SKM-1 (cell line): Measurements from ENCODE around the gene NFIA.

Source experiments
- DNase-seq: peaks from one replicate; lab custom pipeline; 2025; ENCODE audit not compliant: unreplicated experiment; lab: John Stamatoyannopoulos, UW

The NFIA gene

DNA sequence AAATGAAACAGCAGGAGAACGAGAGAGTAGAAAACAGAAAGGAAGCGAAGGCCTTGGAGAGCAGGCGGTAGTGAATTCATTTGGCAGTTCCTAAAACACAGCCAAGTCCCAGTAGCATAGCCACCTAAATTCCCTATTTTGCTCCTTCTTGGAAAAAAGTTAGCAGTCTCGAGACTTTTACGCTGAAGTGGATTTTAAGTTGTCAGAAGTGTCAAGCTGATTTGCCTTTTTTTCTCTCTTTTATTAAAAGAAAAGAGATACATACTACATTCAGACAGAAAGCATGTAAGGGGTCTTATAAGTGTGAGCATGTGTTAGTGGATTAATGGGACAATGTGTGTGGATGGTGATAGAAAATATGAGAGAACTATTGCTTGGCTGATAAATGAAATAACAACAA is 19.2 kb downstream of the NFIA start:
- no peak for DNase-seq

DNA sequence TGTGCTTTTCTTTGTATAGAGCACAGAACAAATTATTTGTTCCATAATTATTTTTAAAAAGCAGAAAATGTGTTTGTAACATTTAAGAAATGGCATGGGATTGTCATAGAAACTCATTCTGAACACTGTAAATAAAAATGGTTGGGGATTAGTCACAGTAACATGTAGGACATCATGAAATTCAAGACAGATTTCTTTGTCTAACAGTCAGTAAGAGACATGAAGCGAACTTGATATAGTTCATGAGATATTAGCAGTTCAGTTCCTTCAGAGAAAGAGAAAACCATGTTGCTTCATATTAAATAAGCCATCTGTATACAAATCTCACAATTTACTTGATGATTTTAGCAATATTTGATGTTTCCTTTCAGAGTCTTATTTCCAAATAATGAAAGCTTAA is 19.7 kb downstream of the NFIA start:
- no peak for DNase-seq

DNA sequence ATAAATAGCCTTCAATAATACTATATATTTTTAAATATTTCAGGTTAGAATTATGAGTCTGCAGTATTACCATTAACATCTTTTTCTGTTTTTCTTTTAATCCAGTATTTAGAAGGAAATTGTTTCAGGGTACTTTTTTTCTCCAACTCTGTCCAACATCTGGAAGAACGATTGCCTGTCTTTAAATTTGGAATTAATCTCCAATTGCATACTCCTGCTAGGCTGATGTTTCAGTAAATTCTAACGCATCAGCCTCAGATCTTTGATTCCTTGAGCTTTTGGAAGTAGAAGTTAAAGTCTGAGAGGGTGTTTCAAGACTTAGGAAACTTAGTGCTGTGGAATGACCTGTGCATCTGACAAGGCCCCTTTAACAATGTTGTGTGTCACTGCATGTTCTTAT is 20.3 kb downstream of the NFIA start:
- DNase-seq, result no peak

DNA sequence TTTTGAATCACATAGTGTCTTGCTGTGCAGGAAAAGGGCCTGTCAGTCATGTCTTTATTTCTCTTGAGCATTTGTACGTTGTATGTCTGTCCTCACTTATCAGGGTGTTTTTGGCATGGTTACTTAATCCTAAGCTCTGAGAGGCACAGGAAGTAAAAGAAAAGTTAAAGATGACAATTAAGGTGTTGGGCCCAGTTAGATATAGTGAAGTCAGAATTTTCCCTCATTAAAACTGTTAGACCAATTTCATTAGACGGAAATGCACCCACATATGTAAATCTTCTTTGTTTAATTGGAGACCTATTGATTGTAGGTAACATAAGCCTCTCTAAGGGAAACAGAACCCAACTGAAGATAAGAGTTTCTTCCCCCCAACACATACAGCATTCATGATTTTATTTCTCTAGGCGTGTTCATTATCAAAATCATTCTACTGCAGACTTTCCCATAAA is 21.9 kb downstream of the NFIA start:
- no peak for DNase-seq

DNA sequence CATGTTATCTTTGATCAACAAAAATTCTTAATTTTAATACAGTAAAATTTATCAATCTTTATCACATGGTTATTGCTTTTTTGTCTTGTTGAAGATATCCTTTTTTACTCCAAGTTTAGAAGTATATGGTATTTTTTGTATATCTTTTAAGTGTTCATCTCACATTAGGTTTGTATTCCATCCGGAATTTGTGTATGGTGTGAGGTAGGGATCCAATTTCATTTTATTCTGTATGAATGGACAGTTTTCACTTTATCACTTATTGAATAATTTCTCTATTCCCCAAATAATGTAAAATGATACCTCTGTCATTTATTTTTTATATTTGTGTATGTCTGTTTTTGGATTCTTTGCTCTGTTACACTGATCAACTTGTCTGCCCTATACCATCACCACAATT is 25.3 kb downstream of the NFIA start:
- no peak for DNase-seq

DNA sequence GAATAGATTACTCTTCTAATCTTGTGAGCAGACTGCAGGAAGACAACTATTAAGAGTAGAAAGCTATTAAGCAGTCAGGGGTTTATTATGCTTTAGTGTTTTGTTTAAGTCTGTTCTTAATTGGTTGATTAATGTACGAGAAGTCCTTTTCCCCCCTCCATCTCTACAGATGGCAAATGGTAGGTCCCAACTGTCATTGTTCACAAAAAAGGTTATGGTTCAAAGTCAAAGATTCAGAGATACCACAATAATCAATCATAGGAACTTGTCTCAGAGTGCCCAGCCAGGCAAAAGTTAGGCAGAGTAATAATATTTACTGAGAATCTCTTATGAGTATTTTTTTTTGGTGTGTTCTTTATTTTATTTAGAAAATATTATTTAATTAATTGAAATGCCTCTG is 26.8 kb downstream of the NFIA start:
- no peak for DNase-seq

DNA sequence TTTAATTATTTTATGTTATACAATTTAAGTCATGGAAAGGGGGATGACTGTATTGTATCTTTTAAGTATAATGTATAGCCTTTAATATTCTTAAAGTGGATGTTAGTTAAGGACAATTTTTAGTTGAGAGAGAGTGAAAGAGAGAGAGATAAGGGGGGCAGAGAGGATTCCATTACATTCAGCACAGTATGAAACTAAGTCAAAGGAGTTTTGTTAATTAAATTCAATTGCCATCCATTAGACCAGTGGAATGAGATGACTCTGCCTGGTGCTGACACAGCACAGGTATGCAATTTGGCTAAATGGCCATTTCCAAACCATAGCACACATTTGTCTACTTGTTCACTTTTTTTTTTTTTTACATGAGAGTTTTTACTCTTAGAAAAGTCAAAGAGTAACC is 27.5 kb downstream of the NFIA start:
- DNase-seq, result no peak

DNA sequence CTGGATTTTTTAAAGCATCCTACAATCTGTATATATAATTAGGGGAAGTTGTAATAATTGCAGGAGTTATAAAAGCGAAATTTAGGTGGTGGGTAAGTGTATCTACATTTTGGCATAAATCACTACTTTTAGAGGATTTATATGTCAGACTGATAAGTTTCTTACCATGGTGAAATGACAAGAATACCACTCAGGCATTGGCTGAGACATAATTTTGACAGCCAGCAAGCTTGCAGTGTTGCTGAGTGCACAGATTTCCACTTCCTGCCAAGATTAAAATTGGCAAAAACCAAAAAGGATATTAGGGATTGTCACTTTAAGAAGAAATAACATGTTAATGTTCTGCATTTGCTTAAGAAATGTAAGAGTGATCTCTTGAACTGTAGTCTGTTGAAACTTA is 28.2 kb downstream of the NFIA start:
- DNase-seq, result no peak

DNA sequence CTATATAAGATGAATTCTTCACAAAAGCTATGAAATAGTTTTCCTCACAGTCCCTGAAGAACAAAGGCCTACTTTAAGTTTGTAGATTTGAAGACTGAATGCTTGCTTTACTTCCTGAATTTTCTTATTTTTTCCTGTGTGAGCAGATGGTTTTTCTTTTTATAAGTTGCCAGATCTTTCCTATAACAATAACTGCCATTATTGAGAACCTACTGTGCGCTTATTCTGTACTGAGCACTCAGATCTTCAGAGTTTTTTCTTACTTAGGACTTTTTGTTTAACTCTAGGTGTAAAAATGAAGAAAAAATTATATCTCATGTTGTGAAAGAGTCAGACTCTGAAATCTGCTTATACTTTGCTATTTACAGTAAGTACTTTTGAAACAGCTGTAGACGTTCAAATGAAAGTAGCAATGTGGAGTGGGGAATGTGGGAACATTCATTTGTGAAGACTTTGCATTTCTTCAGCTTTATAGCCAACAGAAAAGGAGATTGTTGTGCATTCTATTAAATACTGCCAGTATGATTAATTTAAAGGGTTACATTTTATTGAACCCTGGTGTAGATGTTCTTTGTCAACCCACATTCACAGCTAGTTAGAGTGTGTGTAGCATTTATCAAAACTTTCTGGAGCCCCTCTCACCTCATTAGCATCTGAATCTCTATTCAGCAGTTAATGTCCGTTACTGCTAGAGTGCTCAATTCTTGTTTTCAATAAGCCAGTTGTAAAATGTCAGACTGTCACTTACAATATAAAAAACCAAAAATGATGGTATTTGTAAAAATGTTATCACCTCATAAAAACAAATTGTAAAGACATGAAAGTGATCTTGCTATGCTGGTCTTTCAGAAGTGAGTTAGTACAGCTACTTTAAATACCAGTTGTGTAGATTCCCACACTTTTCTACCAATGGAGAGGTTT is 29.0 kb downstream of the NFIA start:
- no peak for DNase-seq

DNA sequence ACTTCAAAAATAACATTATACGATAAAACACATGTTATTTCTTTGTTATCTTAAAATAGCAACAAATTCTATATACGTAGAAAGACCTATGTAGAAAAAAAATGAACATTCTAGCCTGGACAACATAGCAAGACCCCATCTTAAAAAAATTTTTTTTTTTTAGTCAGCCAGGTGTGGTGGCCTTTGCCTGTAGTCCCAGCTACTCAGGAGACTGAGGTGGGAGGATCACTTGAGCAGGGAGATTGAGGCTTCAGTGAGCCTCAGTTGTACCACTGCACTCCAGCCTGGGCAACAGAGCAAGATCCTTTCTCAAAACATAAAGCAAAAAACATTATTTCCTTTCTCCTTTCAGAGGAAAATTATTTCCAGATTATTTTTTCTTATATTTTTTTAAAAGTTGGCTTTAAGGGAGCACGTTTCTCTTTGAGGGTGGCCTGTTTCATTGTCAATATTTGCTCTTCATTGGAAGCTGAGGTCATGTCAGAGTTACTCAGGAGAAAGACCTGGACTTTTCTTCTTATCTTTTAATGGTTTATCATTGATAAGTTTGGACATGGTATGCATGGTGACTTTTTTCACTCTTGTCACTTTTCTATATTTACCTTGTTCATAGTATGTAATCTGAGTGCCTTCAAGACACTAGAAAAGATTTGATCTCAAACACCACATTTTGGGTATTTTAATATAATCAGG is 32.0 kb downstream of the NFIA start:
- DNase-seq, result no peak

DNA sequence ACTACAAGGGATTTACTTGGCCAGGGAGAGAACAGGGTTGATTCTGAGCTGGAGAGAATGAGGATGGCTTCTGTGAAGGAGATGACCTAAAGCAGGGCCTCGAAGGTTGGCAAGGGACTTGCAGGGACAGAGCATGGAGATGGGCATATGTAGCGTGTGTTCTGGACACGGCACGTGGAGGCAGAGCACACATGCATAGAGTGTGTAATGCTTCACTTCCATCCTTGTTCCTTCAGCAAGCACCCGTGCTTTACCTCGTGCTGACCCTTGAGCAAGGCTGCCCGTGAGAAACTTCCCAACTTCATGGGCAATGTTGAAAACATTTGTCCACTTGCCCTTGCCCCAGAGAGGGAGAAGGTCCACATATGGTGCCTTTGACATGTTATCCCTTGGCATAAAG is 33.1 kb downstream of the NFIA start:
- DNase-seq, result no peak

DNA sequence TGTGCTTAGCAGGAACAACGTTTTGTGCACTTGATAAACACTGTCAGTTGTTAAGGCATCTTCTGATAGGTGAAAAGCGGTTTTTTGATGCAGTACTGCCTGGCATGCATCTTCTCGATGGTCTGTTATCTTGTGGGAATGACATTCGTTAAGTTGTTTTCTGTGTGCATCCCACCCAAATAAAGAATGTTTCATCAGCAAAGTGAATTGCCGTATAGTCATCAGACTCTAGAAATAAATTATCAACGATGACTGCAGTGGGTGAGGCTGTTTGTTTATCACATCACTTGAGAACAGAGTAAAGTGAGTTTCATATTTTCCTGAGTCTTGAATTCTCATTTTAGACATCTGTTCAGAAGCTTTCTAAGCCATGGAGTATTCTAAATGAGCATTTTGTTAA is 34.1 kb downstream of the NFIA start:
- no peak for DNase-seq

DNA sequence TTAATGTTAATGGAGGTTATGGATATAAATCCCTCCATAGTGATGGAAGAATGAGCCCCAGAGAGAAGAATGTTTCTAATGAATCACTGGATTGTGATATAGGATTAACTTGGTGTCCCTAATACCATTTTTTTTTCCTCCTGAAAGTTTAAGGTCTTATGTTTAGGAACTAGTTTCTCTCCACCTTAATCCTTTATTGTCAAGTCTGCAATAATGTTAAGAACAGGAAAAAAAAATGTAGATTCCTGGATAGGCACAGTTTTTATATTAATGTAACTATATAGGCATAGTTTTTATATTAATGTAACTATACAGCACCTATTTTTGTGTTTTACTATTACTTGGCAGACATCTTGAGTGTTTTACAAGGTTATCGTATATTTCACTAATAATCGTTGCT is 34.9 kb downstream of the NFIA start:
- no peak for DNase-seq

DNA sequence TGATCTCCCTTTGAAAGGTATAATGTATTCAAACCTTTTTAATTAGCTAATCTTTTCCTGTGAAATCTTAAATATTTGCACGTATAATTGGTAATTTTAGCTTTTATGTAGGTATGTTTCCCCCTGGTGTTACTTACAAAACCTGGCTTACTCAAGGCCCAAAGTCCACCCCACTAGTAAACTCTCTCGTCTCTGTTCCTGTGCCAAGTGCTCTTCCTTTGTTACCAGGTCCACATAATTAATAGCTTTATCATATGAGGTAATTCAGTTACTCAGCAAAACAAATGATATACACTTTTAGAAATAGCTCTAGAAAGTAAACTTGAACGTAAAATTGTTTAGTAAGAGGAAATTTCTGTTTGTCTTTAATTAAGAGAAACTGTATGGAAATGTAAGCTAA is 36.7 kb downstream of the NFIA start:
- no peak for DNase-seq

DNA sequence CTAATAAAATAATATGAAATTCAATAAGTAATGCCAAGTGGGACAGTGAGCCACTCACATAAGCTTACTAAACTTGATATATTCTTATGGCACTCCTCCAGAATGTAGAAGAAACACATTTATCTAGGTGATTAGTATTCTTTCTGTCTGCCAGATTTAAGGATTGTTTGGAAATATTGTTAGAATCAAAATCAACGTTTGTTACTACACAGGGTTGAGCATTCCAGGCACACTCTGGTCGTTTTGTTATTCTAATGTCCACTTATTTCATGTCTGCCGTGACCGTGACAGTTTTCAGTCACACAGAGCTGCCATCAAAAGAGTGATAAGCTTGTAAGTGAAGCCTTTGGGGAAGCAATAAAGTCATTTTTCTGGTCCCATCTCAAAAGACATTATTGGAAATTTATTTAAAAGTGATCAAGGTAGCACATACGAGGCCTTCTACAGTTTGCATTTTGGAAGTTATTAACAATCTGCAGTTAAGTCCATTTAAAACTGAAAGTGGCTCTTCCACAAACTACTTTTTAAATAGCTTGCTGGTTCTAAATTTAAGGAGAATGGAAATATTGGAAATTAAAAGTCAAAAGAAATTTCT is 38.0 kb downstream of the NFIA start:
- no peak for DNase-seq

DNA sequence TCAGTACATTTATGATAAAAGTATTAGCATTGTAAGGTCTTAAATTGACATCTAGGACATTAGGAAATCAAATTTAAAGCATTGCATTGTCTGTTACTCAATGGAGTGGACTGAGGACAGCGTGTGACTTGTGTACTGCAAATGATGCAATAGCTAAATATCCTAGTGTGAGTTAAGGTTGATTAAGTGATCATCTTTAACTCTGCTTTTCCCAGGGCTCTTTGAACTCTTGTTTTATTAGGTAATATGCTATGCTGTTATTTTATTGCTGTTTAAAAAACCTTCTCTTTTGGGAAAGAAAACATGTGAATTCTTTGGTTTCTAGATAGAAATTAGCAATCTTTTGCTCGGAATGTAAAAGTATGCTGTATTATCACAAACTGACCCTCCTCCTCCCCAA is 38.6 kb downstream of the NFIA start:
- DNase-seq, result no peak

DNA sequence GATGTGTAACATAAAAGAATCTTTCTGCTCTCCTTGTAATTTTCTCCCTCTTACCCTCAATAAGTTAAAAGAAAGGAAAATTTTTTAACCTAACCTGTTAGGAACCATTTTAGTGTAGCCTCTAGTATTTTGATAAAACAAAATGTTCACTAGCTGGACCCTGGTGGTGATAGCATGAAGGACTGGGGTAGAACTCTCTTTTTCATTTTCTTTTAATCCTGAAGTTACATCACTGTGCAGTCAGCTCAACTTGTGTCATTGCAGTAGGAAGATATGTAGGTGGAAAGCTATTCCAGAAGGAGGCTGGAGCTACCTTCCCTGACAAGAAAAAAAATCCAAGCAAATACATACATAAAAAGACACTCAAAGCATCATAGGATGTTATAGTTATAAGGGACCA is 39.3 kb downstream of the NFIA start:
- DNase-seq, result no peak

DNA sequence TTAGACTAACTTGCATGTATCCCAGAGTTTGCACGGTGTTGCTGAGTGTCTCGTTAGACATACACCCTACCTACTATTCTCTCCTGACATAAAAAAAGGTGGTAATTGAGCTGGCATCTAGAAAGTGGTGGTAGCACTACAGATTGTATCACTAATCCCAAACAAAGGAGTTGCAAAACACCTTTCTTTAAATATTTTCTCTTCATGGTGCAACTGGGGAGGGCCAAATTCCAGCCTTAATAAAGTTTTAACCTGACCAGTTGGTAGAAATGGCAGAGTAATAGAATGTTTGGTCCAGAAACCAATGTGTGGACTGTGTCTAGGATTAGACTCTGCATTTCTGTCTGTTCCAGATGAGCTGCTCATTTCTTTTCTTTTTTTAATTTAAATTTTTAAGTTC is 40.0 kb downstream of the NFIA start:
- DNase-seq, result no peak

DNA sequence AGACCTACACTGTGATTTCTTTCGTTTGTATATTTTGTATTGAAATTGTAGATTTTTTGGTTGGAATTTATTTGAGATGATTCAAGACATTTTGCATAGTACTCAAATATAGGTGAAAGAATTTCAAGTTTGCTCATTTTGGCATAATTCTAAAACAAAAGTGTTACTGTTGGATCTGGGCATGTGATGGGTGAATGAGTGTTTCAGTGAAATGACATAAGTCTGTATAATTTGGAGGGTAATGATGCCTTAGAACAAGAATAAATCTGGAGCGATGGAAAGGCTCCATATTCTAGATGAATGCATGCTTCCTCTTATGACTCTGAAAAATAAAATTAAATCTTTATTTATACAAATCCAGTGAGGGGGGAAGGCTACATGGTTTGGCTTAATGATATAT is 41.0 kb downstream of the NFIA start:
- DNase-seq, result no peak

DNA sequence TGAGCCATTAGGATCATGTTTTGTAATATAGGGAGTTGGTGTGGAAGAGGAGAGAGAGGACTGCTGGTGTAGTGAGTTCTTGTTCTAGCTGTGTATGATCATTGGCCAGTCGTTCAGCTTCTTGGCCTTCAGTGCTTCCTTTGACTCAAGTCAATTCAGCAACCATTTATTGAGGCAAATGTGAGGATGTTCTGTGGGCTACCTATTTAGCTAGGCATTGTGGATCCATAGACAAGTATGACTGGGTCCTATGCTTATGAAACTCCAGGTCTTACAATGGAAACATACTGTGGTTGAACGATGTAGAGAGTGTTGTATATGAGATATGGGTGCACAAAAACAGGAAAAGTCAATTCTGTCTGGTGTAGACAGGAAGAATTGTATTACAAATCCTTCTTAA is 41.7 kb downstream of the NFIA start:
- no peak for DNase-seq

DNA sequence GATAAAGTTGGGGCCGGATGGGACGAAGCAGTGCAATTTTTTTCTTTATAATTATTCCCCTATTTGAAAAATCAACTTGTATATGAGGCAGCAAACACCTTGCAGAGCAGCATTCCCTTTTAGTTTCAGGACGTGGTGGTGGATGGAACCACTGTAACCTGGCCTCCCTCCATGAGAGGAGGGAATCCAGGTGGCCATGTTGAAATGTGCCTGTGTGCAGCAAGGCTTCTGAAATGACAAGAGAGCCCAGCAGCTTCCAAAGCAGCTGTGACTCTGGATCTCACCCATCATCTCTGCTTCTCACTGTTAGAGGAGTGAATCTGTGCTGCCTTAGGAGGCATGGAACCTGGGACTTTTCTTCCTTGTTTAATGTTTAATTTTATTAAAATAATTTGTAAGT is 42.3 kb downstream of the NFIA start:
- DNase-seq, result no peak

DNA sequence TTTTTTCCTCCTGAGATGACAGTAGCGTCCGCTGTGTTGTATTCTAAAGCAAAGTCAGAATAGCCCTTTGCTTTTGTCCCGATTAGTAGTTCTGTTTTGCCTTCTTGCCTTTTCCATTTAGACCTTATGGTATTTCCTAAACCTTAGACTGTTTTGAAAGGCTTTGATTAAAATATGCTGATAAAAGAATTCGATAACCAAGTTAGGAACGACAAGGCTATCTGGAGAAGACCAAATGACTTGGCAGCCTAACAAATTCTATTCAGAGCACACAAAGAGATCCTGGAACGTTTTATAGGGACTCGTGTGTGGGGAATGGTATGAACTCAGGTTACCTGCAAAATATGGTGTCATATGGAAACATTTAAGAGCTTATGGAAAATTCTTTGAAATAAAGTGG is 42.9 kb downstream of the NFIA start:
- DNase-seq, result no peak
